22Rv1 (cell line): ENCODE data around the gene LYPD4.

Experiments
- CTCF ChIP-seq: fragments of 450-650 bp; IDR thresholded peaks from 2 replicates; pipeline ENCODE4 v1.5.1; 2017; ENCODE audit warnings: mild to moderate bottlenecking
- ZFX ChIP-seq: fragments of 450-650 bp; IDR thresholded peaks from 2 replicates; pipeline ENCODE4 v1.6.1; 2017; ENCODE audit warnings: antibody characterized with exemption, borderline replicate concordance

- TF ChIP-seq CTCF, result no peak
- no peak for TF ChIP-seq ZFX
Observed at GRCh38 chr19:41889896-41890295, 45.4 kb upstream of the LYPD4 start.
